ENCODE measurements around the gene FAM161A.
A peak's percentile ranks its signal among the peaks of the same experiment; 100 is the strongest.

- TF ChIP-seq CTCF (IDR thresholded peaks at IDR 0.05) = peak; percentile 32
- no peak for TF ChIP-seq EZH2 (IDR thresholded peaks at IDR 0.05; ENCODE audit: borderline replicate concordance, insufficient read depth, low read depth, low read length, poor library complexity, severe bottlenecking)
Observed at GRCh38 chr2:61898810-61899209, 45.0 kb upstream of the FAM161A start.

Data from B cell (primary cell).